GM12873 (cell line): ENCODE results near the gene TAS2R60.

Experiments
- CTCF ChIP-seq: IDR thresholded peaks from 2 replicates; pipeline ENCODE4 v1.5.1; 2012; ENCODE audit warnings: low read depth, mild to moderate bottlenecking, moderate library complexity, low read length, control low read depth; ENCODE audit not compliant: insufficient read depth; ENCODE audit errors: missing control alignments

The TAS2R60 gene

GRCh38 chr7:143407287-143408251 lies 35.7 kb upstream of the TAS2R60 start:
- TF ChIP-seq CTCF, result no peak

- no peak for TF ChIP-seq CTCF
Measured at GRCh38 chr7:143408252-143408685, 35.0 kb upstream of the TAS2R60 start.

GRCh38 chr7:143408686-143409561 lies 34.3 kb upstream of the TAS2R60 start, which contains the start of gene EPHA1:
Gene EPHA1, minus strand, starts transcription at chr7:143408856. Its CDS starts 51 bp downstream, at chr7:143408805.
- peak; percentile 47 for TF ChIP-seq CTCF

- TF ChIP-seq CTCF, result no peak
Measured at GRCh38 chr7:143410521-143411004, 32.7 kb upstream of the TAS2R60 start.

- no peak for TF ChIP-seq CTCF
Measured at GRCh38 chr7:143411976-143412708, 31.1 kb upstream of the TAS2R60 start.

- TF ChIP-seq CTCF, result no peak
Measured at GRCh38 chr7:143413123-143413522, 30.1 kb upstream of the TAS2R60 start.
